Transverse colon (tissue), 4 donors: ENCODE measurements around the gene VTN.

Experiments used
- CTCF ChIP-seq, 5 experiments: fragments of 200-600 bp in 3 of 5; fragments of 450-650 bp in 2 of 5; sonication (generic) in 3 of 5; IDR thresholded peaks; 1 replicate in 2 of 5; 2 replicates in 3 of 5; pipeline ENCODE4 v1.5.1; 2016 to 2017; ENCODE audit warnings: antibody characterized with exemption in 5 of 5, inconsistent platforms in 3 of 5, mild to moderate bottlenecking in 2 of 5, moderate library complexity in 1 of 5
- POLR2A ChIP-seq: fragments of 450-650 bp; IDR thresholded peaks from one replicate; pipeline ENCODE4 v1.6.1; 2016; ENCODE audit warnings: antibody characterized with exemption, mild to moderate bottlenecking, moderate library complexity
- POLR2AphosphoS5 ChIP-seq, 3 donors: sonication (generic); formaldehyde crosslinking; IDR thresholded peaks; one replicate each; pipeline ENCODE4 v1.6.1; 2016; ENCODE audit warnings: antibody characterized with exemption in 3 of 3

GRCh38 chr17:28413804-28414203, 43.7 kb upstream of the VTN start:
- TF ChIP-seq CTCF (IDR thresholded peaks at IDR 0.05) (no peak), POLR2AphosphoS5 (IDR thresholded peaks at IDR 0.05) (no peak), POLR2A (no peak)
